Bronchial epithelial cell (primary cell): ENCODE measurements around the gene FGGY. TPM values are rescaled to one million over a fixed set of nuclear protein-coding genes. Genes with fewer than 3 reads are reported as not detected.

Experiments
- DNase-seq: peaks from one replicate; pipeline ENCODE4 v3.0.0-alpha.2; 2010; ENCODE audit warnings: low read depth
- FAIRE-seq: peaks from 2 replicates; lab custom pipeline; 2011; peaks lifted over from hg19 to GRCh38; lab: Jason Lieb, UNC
- H3K27me3 ChIP-seq: 2 replicates; pipeline ENCODE4 v1.5.1; 2011; ENCODE audit warnings: low read length; ENCODE audit not compliant: control insufficient read depth, insufficient read depth
- H3K36me3 ChIP-seq: 2 replicates; pipeline ENCODE4 v1.5.1; 2011; ENCODE audit warnings: low read length; ENCODE audit not compliant: control insufficient read depth, insufficient read depth
- H3K4me3 ChIP-seq: 2 replicates; pipeline ENCODE4 v1.5.1; 2011; ENCODE audit warnings: mild to moderate bottlenecking, low read depth, low read length, control low read depth
- total RNA-seq: library from RNA; depleted of rRNA; stranded (reverse); fragments of >200 nt; gene quantifications from 2 replicates; pipeline ENCODE4 v1.2.1, GENCODE V29; 2014
- TF ChIP-seq, protein P1 (sequence below): IDR thresholded peaks from 2 replicates; pipeline ENCODE4 v1.5.1; 2011; ENCODE audit warnings: mild to moderate bottlenecking, moderate library complexity, low read length, control low read depth, inconsistent platforms; ENCODE audit not compliant: insufficient read depth, severe bottlenecking

Gene FGGY
- total RNA-seq, 1 donor from 2014 or later: 20.0 TPM

DNA sequence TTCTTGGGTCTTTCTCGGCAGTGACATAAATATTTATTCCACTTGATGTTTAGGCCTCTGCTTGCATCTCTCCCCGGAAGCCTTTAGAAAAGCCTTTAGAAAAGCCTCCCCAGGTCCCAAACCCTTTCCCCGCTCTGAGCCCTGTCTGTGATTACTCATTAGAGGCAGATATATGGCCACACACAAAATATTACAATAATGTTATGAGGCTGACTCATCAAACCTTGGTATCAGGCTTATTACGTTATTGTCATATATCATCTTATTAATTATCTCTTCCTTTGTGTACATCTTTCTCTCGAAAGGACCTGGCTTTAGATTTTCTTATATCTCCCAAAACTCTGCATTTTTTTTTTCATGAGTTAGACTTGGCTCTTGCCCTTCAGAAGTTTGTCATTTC is 69.5 kb downstream of the FGGY start:
- FAIRE-seq (no peak), DNase-seq (peak; percentile 42)
- no peaks in the 10 kb centered on the region for H3K27me3 ChIP-seq
- no peaks in the 10 kb centered on the region for H3K36me3 ChIP-seq
- H3K4me3 ChIP-seq: no peak overlapping the region
- TF ChIP-seq, protein P1, sequence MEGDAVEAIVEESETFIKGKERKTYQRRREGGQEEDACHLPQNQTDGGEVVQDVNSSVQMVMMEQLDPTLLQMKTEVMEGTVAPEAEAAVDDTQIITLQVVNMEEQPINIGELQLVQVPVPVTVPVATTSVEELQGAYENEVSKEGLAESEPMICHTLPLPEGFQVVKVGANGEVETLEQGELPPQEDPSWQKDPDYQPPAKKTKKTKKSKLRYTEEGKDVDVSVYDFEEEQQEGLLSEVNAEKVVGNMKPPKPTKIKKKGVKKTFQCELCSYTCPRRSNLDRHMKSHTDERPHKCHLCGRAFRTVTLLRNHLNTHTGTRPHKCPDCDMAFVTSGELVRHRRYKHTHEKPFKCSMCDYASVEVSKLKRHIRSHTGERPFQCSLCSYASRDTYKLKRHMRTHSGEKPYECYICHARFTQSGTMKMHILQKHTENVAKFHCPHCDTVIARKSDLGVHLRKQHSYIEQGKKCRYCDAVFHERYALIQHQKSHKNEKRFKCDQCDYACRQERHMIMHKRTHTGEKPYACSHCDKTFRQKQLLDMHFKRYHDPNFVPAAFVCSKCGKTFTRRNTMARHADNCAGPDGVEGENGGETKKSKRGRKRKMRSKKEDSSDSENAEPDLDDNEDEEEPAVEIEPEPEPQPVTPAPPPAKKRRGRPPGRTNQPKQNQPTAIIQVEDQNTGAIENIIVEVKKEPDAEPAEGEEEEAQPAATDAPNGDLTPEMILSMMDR: no peak

DNA sequence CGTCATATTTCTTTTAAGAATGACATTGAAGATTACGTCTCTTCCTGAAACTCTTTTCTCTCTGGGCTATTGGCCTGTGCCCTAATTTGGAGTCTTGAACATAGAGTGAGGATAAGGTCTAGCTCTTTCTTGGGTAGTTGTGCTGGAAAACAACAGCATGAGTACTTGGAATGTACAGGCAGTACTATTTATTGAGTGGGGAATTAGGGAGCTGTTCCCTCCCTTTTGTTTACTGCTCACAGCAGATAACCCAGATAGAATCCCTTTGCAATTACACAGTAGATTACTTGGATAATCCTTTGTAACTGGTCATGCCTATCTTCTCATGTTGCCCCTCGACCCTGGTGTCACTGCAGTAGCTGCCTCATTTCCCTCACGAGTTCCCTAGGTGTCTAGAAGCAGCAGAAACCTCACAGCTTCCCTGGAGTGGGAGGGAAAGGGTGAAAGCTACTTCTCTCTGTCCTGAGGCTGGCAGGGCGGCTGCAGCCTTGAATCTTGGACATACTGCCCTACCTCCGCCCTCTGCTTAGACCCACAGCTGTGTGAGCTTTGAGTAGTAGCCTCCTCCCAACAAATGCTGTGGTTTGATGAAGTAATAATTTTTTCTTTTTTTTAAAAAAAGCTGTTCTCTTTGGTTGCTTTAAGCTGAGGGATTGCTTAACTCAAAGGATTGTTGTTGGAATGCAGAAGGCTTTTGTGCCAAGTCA is 70.6 kb downstream of the FGGY start:
- FAIRE-seq: no peak
- no peaks in the 10 kb centered on the region for H3K36me3 ChIP-seq
- no peaks in the 10 kb centered on the region for H3K27me3 ChIP-seq
- peak; percentile 48 for DNase-seq
- no peak overlapping the region for H3K4me3 ChIP-seq
- TF ChIP-seq, protein P1: no peak

DNA sequence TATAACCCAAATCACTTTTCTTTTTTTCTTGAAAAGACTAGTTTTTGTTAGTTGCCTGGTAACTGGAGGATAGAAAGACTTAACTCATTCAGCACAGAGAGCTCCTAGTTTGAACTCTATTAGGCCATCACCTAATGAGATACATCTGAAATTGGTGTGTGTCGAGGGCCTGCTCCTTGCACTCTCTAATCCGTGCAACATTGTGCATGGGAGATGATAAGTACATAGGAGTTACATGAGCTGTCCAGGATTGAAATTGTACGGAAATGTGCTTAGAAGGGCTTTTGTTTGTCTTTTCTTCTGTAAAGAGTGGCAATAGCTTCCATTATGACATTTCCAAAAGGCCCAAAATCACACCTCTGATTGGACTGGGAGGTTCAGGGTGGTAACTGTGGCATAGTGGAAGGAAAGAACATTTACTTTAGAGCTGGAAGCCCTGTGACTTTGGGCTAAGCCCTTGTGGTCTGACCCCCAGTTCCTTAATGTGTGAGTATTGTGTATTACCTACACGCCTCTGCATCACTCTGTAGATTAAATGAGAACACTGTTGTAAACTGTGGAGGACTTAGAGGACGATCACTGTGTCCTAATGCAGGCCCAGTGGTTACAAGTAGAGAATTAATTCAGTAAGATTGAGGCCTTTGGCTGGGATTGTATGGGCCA is 71.2 kb downstream of the FGGY start:
- DNase-seq: no peak
- Histone ChIP-seq H3K36me3 (no peaks in the 10 kb centered on the region), H3K27me3 (no peaks in the 10 kb centered on the region), H3K4me3 (no peak overlapping the region)
- FAIRE-seq: no peak
- TF ChIP-seq, protein P1: no peak

DNA sequence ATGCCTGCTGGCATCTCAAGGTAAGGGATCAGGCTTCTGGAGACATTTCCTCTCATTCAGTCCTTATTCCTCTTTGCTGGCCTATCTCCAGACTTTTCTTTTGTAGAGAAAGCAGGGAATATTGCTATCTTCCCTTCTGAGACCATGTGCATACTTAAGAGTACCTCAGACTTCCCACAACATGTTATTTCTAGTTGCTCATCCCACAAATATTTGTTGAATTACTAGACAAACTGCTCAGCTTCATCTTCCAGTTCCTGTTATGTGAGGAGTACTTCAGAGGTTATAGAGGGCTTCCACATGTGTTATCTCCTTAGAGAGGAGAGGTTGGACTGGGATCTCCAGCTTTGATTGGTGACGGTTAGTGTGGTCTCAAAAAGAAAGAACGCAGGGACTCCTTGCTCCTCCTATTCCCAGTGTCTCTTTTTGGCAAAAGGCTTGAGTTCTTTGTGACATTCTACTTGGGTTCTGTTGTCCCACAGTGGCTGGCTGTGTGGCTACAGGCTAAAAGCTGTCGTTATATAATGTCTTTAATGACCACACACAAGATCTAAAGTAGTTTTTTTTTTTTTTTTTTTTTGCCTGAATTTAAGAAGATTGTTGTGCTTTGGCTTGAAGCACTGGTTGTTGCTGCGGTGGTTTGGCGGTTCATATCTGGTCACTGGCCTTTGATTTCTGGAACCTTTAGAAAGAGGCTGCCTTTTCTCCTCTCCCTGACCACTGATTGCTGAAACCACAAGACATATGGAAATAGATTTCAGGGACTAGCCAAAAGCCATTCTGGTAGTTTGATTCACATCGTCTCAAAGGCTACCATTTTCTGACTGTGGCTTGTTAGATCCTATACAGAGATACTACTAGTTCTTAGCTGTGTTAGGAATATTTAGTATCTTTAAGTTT is 78.7 kb downstream of the FGGY start:
- FAIRE-seq (no peak), DNase-seq (peak; percentile 99)
- Histone ChIP-seq H3K4me3 (no peak overlapping the region), H3K27me3 (no peaks in the 10 kb centered on the region), H3K36me3 (no peaks in the 10 kb centered on the region)
- TF ChIP-seq, protein P1: no peak

DNA sequence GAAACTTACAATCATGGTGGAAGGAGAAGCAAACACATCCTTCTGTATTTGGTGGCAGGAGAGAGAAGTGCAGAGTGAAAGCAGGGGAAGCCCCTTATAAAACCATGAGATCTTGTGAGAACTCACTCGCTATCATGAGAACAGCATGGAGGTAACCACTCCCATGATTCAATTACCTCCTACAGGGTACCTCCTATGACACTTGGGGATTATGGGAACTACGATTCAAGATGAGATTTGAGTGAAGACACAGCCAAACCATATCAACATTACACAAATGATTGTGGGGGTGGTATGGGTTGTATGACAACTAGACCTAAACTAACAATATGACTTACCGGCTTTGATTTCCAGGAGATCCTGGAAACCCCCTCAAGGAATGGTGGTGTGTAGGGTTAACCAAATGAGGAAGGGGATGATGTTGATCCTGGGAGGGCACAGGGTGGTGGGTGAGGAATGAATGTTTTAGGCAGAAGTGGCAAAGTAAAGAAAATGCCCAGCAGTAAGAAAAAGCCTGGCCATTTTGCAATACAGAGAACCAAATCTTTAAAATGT is 80.5 kb downstream of the FGGY start:
- Histone ChIP-seq H3K4me3 (no peak overlapping the region), H3K27me3 (no peaks in the 10 kb centered on the region), H3K36me3 (no peaks in the 10 kb centered on the region)
- TF ChIP-seq, protein P1: no peak
- FAIRE-seq (no peak), DNase-seq (no peak)
